Calu3 (cell line): ENCODE measurements around the gene TPP2. TPM values are rescaled to one million over a fixed set of nuclear protein-coding genes. Genes with fewer than 3 reads are reported as not detected.

Experiments used
- BruUV-seq: library from RNA; stranded (reverse); fragments of 400-500 nt; replicated peaks from 2 replicates; lab custom pipeline; 2021; lab: Mats Ljungman, UMichigan
- CTCF ChIA-PET: fragments of 300-600 bp; sonication (Branson Sonifier 250); formaldehyde crosslinking; loops from one replicate; lab custom pipeline; 2022; ENCODE audit warnings: antibody characterized with exemption; lab: Charles Lee
- DNase-seq: peaks from one replicate; pipeline ENCODE4 v3.0.0; 2022
- H3K27ac Mint-ChIP-seq: one replicate; pipeline ENCODE4 v1.8.0; 2022; ENCODE audit warnings: mixed read lengths; ENCODE audit not compliant: unreplicated experiment
- H3K27me3 Mint-ChIP-seq: one replicate; pipeline ENCODE4 v1.8.0; 2022; ENCODE audit warnings: mixed read lengths; ENCODE audit not compliant: unreplicated experiment
- H3K36me3 Mint-ChIP-seq: one replicate; pipeline ENCODE4 v1.8.0; 2022; ENCODE audit warnings: mild to moderate bottlenecking, moderate library complexity, mixed read lengths; ENCODE audit not compliant: insufficient read depth, unreplicated experiment
- H3K4me1 Mint-ChIP-seq: one replicate; pipeline ENCODE4 v1.8.0; 2022; ENCODE audit warnings: mild to moderate bottlenecking, low read depth, mixed read lengths; ENCODE audit not compliant: unreplicated experiment
- H3K4me3 Mint-ChIP-seq: one replicate; pipeline ENCODE4 v1.8.0; 2022; ENCODE audit warnings: mild to moderate bottlenecking, low read depth, moderate library complexity, mixed read lengths; ENCODE audit not compliant: unreplicated experiment
- H3K9me3 Mint-ChIP-seq: one replicate; pipeline ENCODE4 v1.8.0; 2022; ENCODE audit warnings: low read depth, mixed read lengths; ENCODE audit not compliant: unreplicated experiment
- CTCF ChIP-seq: fragments of 200-600 bp; IDR thresholded peaks from one replicate; pipeline ENCODE4 v1.8.0; 2022; ENCODE audit warnings: antibody characterized with exemption; ENCODE audit not compliant: unreplicated experiment
- intact Hi-C: fragments of 100-400 bp; cut with micrococcal nuclease; formaldehyde crosslinking; loops from one replicate; pipeline ENCODE4 v1.10.0; 2022; ENCODE audit not compliant: unreplicated experiment
- total RNA-seq: library from RNA; stranded (reverse); gene quantifications from 2 replicates; pipeline ENCODE4 v1.2.3, GENCODE V29; 2022

The TPP2 gene
- total RNA-seq, 1 experiment from 2014 or later, result 17.3 TPM

DNA sequence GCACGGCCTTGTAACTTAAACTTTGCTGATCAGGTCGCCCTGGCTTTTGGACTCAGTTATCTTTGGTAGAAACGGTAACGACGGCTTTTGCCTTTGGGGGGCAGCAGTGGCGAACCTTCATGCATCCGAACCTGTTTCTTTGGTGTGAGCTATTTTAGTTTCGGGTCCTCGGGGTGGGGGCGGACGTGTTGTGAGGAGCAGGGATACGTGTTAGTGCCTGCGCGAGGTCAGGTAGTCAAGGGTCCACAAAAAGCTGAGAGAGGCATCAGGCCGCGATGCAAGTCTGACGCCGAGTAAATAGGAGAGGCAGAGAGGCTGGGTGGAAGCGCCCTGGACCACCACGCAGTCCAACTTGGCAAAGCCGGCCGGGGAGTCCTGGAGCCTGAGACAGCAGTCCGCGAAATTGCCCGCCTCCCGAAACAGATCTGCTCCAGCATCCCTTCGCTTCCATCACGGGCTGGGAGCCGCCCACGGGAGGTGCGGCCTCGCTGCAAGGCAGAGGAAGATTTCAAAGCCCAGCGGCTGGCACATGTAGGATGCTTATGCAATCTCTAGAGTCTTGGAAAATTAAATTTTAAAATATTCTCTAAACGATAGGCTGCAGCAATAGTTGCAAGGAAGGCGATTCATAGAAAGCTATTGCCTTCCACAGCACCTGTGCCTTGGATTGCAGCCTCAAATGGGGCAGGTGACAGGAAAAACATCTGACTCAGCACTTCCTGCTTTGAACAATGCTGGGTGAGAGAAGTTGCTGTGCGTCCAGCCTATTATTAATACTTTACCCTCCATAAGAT, 4.6 kb upstream of the TPP2 start:
- H3K4me3 Mint-ChIP-seq, result peak overlapping the region; percentile 80
- intact Hi-C loops, result loop anchor here (5.0 kb wide), 1 partner anchor 135 kb away; no protein-coding TSS in a partner anchor
- CTCF ChIA-PET, result interaction anchor here (0.6 kb wide), 1 partner anchor 269 kb away, joined by 3 read pairs; no protein-coding TSS in a partner anchor
- H3K4me1 Mint-ChIP-seq, result no peaks in the 10 kb centered on the region
- no peak overlapping the region for H3K27ac Mint-ChIP-seq
- H3K27me3 Mint-ChIP-seq, result no peaks in the 10 kb centered on the region
- peak; percentile 25 for TF ChIP-seq CTCF
- no TSS peak for BruUV-seq
- peak; percentile 37 for DNase-seq
- peaks cover 17% of the 10 kb centered on the region for H3K36me3 Mint-ChIP-seq
- no peaks in the 10 kb centered on the region for H3K9me3 Mint-ChIP-seq

GRCh38 chr13:102593466-102593865, 3.3 kb upstream of the TPP2 start:
- H3K27ac Mint-ChIP-seq, result no peak overlapping the region
- H3K4me1 Mint-ChIP-seq, result no peaks in the 10 kb centered on the region
- intact Hi-C loops, result loop anchor here (5.0 kb wide), 1 partner anchor 134 kb away; no protein-coding TSS in a partner anchor
- no peak for DNase-seq
- H3K27me3 Mint-ChIP-seq, result no peaks in the 10 kb centered on the region
- CTCF ChIA-PET, result no interaction called here
- no TSS peak for BruUV-seq
- H3K36me3 Mint-ChIP-seq, result peaks cover 29% of the 10 kb centered on the region
- no peak overlapping the region for H3K4me3 Mint-ChIP-seq
- H3K9me3 Mint-ChIP-seq, result no peaks in the 10 kb centered on the region
- no peak for TF ChIP-seq CTCF

DNA sequence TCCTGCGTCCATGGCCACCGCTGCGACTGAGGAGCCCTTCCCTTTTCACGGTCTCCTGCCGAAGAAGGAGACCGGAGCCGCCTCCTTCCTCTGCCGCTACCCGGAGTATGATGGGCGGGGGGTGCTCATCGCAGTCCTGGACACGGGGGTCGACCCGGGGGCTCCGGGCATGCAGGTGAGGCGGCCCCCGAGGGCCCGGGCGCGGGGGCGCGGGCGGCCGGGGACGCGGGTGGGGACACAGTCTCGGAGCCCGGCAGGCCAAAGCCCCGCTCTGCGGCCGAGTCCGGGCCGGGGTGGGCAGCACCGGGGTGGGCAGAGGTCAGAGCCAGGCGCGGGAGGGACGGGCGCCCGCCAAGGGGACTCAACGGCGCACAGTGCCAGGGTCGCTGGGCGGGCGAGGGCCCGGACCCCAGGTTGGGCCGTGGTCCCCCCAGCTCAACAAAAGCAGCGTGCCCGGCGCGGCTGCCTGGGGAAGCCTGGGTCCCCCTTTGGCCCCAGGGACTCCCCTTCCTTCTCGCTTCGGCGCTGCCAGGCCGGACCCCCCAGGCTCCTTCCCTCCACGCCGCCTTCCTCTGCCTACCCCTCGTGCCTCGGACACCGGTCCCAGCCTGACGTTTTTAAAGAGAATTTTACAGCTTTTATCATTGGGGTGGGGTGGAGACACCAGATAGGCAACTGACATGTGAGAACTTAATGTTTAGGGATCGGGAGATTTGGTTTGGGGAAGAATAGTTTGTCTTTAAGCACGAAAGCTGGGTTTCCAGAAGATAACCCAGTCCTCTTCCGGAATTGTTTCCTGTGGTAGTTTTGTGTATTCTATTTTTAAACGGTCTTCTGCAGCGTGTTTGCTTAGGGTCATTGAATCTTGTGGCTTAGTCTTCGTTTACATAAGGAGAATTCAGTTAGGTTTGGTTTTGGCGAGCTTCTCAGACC, 509 bp downstream of the TPP2 start:
- intact Hi-C loops, result loop anchor here (5.0 kb wide), 1 partner anchor 250 kb away; the partner anchor contains the start of gene ERCC5
- Mint-ChIP-seq H3K36me3 (peaks cover 24% of the 10 kb centered on the region), H3K4me3 (peak overlapping the region; percentile 84), H3K4me1 (peaks cover 7% of the 10 kb centered on the region), H3K9me3 (no peaks in the 10 kb centered on the region), H3K27ac (peak overlapping the region; percentile 86), H3K27me3 (no peaks in the 10 kb centered on the region)
- no TSS peak for BruUV-seq
- DNase-seq, result no peak
- CTCF ChIA-PET, result no interaction called here
- no peak for TF ChIP-seq CTCF

DNA sequence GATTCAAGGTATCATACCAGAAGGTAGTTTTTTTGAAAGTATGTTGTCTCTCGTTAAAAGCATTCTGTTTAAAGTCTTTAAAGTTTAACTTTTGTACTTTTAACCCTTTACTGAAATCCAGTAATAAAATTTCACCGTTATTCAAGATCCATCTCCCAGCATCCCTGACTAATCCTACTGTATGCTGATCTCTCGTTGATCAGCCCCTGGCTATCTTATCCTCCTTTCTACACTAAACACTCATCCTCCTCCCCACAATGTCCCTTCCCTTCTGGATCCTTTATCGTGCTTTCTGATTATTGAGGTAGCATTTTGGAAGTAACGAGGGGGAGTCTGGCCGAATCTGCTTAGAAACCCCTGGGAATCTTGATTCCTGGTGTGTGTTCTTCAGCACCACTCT, 1.3 kb downstream of the TPP2 start:
- intact Hi-C loops, result loop anchor here (5.0 kb wide), 1 partner anchor 249 kb away; the partner anchor contains the start of gene ERCC5
- Mint-ChIP-seq H3K27me3 (no peaks in the 10 kb centered on the region), H3K4me1 (peaks cover 7% of the 10 kb centered on the region), H3K27ac (peak overlapping the region; percentile 69), H3K4me3 (peak overlapping the region; percentile 84), H3K36me3 (peaks cover 24% of the 10 kb centered on the region), H3K9me3 (no peaks in the 10 kb centered on the region)
- CTCF ChIA-PET, result no interaction called here
- TSS peak; percentile 48 for BruUV-seq
- TF ChIP-seq CTCF, result no peak
- DNase-seq, result no peak
